CD1c-positive myeloid dendritic cell (primary cell): ENCODE data around the gene SORBS2.
A peak's percentile ranks its signal among the peaks of the same experiment; 100 is the strongest.

Experiments used
- DNase-seq: peaks from one replicate; pipeline ENCODE4 v3.0.0-alpha.2; 2016; ENCODE audit errors: extremely low spot score

Gene SORBS2

DNA sequence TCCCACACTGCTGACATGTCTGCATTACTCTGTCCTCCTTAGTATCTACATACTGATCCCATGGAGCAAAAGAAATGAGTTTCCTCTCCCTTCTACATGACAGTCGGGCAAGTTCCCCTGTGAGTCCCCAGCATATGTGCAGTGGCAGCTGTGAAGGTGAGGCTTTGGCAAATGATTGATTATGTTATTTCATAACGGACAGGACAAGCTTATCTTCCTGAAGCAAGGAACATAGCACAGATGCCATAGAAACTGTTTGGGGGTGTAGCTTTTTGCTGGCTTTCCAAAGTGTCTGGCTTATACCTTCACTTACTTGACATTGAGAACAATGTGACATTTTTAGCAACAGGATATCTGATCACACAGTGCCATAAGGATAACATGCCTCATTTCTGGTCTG, 139.8 kb downstream of the SORBS2 start:
- DNase-seq, result no peak

DNA sequence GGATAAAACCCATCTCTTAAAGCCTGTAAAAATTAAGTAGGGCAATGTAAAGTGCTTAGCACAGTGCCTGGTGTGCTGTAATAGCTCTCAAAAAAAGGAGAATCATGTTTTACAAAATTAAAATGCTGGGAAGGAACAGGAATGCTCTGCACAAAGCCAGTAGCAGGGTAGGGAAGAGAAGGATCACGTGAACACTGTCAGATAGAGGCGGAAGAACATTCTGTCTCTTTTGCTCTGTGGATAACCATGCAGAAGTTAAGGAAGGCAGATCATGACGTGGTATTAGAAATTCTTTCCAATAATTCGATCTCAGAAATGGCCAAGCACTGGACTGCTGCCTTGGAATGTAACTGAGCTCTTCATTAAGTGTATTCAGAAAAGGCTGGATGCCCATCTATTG, 140.5 kb downstream of the SORBS2 start:
- DNase-seq, result no peak

DNA sequence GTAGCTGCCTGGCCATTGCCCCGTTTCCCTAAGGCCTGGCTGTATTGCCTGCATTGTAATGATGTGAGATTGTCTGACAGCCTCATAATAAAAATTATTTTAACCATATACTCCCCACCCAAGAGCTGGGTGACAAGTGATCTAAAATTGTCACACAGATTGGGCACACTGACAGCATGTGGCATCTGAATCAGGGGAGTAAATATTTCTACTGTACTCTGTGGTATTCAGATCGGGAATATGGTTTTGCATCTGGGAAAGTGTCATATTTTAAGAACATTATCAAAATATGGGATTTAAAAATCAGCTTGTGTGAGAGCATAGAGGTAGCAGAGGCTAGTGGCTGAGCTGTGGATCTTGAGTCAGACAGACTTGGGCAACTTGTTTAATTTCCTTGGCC, 140.9 kb downstream of the SORBS2 start:
- DNase-seq, result no peak

DNA sequence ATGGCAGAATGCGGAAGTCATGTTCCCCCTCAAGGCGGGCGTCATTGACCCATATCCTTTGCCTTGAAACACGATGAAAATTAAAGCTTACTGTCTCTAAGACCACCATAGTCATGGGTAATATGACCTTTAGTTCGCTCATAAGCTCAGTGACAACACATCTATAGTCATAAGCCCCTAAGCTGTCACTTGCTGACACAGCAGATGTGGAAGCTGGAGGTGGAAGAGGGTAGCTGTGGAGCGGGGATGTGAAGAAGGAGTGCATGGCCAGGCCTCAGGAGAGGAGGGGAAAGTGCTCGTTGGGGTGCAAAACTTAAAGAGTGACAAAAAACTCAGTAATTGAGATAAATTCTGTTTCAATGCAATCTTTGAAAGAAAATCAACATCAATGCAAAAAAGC, 142.7 kb downstream of the SORBS2 start:
- no peak for DNase-seq

DNA sequence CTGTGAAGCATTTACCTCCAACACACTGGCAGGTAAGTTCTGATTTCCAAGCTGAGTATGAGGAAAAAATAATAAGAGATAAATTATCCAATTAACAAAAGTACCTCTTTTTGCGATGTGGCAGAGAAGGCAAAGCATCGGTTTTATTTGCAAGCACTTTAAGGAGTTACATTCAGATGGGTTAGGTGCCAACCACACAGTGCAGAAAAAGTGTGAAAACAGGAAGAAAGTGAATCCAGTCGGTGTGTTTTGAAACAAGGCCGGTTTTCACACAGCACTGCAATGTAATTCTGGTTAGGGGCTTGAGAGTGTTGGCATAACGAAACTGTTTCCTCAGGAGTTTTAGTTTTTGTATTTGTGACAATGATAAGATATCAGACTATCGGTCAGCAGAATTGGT, 145.8 kb downstream of the SORBS2 start:
- DNase-seq, result no peak

DNA sequence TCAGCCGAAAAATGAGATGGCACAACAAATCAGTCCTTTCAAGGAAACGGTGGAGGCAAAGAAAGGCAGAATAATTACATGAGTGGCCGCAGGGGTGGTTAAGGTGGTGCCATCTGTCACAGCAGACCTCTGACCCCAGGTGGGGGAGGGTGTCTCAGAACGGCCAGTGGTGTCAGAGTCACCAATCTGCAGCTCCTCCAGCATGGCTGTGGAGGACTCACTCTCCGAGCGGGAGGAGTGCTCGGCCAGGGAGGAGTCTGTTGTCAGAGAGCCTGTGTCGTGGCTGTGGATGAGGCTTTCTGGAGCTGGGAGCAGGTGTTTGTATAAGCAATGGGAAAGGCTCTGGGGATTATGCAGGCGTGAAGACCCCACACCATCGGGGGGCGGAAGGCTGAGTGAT, 146.3 kb downstream of the SORBS2 start:
- no peak for DNase-seq

DNA sequence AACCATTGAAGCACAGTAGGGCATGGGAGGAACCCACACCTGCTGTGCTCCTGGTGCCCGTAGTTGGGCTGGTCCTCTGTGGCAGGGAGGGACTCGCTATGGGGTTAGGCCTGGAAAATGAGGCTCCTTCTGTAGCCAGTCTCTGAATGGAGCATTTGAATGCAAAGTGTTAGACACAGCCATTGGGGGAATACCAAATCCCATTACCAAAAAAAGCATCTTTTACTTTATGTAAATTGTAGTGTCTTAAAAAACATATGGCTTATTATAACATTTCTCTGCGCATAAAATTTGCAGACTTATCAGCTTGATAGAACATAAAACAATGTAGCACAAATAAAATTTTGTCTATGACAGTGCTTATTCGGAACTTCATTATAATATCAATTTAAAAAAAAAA, 147.5 kb downstream of the SORBS2 start:
- DNase-seq, result no peak

DNA sequence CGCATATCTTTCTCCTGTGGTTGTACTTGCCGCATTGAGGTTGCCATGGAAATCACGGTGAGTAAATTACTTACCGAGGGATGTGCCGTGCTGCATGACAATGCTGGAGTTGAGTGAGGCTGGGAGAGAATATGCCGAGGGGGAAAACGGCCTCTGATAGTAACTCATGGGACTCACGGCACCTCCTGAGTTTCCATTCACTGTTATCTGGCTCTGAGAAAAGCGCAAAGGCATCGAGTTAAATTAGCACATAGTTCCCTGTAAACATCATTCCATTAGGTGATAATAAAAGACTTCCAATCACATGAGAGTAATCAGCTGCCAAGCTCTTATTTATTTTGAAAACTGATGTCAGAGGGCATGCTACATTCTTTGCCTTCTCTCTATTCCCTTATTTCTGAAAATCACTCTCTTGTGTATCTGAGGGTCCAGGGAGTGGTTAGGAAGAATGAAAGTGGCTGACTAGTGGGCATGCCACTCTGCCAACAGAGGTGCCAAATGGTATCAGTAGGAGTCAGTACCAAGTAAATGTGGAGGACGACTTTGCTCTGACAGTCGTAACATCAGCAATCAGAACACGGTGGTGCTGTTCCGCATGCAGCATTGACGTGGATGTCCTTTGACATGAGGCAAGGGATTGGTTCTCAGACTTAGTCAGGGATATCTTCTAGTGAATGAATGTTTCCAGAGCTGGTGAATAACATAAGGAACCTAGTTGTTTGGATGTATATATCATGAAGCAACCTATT, 149.8 kb downstream of the SORBS2 start:
- DNase-seq, result no peak

DNA sequence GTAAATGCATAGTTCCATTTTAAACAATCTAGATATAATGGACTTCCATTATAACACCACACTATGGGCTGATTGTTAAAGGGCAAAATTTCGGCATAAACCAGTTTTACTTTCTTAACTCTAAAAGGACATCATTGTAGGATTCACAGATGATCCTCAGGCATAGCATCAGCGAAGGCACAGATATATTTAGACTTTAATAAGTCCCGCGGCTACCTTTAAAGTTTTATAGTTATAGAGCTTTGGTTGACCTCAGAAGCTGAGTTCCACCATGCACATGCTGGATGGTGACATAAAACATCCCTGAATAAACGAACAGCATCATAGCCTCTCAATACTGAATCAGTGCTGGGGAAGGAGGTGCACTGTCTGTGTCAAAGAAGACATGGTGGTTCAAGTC, 151.7 kb downstream of the SORBS2 start:
- DNase-seq, result no peak

DNA sequence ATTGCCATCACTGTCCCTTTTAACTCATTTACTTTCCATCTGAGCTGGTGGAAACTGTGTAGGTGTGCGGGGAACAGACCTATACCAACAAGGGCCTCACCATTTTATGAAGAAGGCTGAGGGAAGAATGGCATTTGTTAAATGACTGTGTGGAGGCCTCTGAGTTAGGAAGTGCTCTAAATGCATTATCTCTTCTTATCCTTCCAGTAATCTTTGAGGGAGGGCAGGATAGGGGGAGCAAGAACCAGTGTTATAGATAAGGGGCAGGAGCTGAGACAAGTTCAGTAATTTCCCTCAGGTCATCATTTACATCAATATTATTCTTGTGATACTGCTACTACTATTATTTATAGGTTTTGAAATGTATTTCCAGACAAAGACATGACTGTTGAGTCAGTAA, 154.3 kb downstream of the SORBS2 start:
- no peak for DNase-seq

DNA sequence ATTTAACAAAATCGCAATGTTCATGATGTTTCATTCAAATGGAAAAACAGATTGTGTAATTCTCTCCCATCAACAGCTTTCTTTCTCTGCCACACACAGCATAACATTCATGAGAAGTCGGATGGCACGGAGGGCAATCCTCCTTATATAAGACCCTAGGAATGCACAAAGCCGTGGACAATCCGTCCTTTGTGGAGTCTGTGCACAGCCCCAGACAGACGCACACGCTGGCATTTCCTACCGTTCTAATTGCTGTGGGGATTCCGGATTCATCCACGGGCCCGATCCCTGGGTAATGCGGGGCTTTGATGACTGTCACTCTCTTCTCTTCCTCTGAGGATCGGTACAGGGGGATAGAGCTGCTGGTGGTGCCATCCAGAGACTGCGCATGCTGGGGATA, 154.8 kb downstream of the SORBS2 start:
- no peak for DNase-seq

DNA sequence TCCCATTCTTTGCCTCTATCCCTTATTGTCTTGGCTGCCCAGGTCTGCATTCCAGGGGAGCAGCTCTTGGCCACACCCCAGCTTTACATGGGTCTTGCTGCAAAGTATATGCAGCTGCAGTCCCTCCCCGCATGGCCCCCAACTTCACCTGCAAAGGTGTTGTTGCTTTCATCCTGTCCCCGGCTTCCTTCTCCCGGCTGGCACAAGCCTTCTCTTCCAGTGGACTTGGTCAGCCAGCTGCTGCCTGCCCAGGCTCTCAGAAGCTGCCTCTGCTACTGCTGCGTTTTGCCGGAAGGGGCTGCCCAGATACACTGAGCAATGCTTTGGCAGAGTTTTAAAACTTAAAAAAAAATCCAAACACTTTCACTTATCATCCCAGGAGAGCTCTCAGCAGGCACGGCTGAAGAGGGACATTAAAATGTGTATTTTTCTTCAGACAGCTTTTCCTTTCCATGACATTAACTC, 155.5 kb downstream of the SORBS2 start:
- DNase-seq, result no peak

DNA sequence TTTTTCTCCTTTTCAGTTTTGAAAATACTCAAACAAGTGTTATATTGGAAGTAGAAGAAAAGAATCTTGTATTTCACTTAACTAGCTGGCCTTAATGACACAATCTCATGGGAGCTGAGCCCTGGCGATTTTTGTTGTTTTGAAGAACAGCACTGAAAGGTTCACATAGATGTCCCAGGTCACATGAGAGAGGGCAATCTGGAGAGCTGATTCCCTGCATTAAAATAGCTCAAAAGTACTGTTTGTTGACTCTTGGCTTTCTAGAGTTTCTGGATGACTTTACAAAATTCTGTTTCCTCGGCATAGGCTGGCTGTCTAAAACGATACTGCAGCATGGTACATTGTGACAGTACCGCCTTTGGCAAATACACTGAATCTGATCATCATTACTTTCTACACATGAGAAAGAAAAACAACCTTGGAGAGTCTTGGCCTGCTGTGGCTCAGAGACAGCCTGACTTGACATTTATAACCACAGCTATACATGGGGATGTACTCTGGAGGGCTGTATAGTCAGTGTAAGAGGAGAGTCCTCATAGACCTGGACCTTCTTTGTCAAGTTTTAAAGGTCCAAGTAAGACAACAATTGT, 156.9 kb downstream of the SORBS2 start:
- DNase-seq, result no peak

DNA sequence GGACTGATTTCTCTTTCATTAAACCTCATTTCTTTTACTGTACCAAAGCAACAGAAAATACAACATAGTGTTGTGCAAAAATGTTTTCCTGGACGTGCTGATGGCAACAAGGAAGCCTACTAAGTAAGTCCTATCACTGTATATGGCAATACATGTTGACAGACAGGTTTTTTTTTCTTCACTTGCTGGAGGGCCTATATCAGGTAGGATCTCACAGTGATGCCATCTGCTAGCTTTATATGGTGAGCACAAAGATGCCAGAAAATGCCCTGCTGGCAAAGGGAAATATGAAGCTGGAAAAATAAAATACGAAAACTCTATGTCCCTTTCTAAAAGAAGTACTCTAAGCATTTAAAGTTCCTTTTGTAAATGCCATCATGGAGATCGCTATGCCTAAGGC, 157.7 kb downstream of the SORBS2 start:
- no peak for DNase-seq

DNA sequence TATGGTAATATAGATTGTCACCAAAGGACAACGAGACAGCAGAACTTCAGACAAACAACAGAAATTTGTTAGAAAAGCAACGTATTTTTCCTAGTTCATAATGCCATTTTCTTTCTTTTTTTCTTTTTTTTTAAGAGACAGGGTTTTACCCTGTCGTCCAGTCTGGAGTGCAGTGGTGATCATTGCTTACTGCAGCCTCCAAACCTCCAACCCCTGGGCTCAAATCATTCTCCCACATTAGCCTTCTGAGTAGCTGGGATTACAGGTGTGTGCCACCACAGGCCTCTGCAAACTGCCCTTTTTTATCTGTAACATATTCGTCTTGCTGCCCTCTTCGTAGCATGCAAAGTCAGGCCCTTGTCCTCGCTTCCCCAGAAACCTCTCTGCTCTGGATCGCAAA, 160.1 kb downstream of the SORBS2 start:
- no peak for DNase-seq

DNA sequence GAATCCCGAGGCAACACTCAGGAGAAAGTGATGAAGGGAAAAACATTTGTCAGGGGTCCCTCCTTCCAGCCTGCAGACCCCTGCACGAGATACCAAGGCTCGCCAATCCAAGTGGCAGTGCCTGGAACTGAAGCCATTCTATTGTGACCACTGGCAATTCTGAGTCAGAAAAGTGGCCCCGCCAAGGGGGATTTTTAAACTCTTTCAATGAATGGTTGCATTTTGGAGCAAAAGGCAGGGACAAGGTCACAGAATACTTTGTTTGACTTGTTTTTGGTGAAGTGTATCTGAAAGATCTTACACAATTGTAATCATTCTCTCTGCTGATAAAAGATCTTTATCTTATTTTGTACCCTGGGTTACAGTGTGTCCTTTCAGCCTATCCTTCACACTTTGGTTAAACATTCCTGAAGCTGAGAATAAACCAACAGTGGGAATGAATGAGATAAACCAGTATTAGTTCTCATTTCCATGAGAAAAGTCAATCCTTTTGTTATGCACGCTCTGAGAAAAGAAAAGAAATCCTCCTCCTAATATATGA, 160.8 kb downstream of the SORBS2 start:
- DNase-seq, result no peak

DNA sequence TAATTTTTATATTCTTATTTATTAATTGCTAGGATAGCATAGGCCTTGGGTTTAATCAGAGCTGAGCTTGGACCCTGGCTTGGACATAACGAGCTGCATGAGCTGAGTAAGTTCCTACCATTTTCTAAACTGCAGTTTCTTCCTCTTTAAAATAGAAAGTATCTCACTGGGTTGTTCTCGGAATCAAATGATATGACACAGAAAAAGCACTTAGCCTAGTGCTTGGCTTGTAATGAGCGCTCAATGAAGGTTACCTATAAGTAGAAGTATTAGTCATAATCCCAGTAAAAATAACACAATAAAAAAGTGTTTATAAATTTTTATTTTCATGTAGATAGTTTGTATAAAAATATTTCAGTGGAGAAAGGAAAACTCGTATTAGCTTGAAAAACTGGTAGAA, 163.4 kb downstream of the SORBS2 start:
- no peak for DNase-seq

DNA sequence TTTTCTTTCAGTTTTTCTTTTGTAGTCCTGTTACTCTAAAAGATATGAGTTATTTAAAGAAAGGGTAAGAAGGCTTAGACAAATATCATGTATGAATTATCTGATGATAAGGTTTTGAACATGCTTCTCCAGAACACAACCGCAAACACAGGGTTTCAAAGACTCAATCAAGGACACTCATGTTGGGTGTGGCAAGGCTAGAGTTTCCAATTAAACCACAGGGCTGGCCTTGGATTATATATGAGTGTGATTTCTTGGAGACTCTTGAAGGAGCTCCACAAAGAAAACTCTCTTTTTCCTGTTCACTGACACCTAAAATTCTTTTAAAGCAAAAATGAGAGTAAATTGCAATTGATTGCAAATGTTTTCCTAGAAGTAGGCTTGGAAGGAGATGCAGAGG, 166.6 kb downstream of the SORBS2 start:
- DNase-seq, result no peak

DNA sequence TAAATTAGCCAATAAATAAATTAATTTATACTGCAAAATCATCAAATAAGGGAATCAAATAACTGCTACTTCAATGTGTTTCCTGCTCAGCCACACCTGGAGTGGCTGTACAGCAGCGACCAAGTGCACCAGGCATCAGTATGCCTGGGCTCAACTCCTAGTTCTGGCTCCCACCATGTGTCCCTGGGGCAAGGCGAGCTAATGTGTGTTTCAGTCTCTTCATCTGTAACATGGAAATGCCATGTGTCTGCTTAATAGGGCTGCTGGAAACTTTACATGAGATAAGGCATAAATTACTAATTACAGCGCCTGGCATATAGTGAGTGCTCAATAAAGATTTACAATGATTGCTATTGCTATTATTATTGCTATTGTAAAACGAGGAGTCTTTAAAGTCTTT, 167.6 kb downstream of the SORBS2 start:
- no peak for DNase-seq

DNA sequence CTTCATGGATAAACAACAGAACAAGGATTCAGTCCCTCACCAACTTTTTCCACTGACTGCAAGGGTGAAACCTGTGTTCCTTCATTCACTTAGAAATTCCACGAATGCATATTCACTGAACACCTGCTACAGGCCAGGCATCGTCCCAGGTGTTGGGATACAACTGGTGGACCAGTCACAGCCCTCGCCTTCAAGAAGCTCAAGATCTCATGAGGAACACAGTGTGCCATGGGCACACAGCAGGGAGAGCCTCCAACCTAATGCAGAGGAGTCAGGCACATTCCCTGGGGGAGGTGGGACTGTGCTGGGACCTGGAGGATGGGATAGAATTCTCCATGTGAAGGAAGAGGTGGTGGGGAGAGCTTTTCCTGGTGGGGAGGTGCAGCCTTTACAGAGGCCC, 169.1 kb downstream of the SORBS2 start:
- no peak for DNase-seq

DNA sequence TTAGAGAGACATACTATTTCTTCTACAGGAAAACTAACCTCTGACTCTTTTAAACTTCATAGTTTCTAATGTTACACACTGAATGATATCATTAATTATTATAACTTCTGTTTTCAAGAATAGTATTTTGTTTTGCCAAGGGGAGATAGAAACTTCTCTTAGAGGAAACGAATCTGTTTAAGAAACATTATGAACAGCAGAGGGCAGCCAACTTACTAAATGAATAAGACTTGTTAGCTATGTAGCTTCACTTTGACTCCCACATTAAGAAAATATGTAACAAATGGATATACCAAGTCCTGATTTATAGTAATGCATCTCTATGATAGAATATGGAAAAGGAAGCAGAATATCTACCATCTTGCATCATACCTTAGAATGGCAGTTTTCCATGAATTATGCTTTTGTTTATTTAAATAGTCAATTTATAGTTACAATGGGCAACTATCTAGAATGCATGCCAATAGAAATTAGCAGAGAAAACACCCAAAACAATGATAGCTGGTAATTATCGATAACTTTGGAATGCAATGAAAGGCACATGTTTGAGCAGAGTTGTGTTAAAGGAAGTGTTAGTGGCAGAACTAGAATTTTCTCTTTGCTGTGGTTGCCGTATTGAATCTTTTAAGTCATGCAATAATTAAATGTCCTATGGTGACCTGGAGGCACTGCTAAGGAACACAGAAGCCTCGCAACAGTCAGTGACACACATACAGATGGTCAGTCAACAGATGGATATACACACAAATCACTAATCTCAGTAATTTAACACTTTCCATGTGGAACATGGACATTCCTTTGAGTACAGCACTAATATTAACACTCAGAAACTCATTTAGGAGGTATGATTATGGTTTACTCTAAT, 171.0 kb downstream of the SORBS2 start:
- DNase-seq, result peak; percentile 54

DNA sequence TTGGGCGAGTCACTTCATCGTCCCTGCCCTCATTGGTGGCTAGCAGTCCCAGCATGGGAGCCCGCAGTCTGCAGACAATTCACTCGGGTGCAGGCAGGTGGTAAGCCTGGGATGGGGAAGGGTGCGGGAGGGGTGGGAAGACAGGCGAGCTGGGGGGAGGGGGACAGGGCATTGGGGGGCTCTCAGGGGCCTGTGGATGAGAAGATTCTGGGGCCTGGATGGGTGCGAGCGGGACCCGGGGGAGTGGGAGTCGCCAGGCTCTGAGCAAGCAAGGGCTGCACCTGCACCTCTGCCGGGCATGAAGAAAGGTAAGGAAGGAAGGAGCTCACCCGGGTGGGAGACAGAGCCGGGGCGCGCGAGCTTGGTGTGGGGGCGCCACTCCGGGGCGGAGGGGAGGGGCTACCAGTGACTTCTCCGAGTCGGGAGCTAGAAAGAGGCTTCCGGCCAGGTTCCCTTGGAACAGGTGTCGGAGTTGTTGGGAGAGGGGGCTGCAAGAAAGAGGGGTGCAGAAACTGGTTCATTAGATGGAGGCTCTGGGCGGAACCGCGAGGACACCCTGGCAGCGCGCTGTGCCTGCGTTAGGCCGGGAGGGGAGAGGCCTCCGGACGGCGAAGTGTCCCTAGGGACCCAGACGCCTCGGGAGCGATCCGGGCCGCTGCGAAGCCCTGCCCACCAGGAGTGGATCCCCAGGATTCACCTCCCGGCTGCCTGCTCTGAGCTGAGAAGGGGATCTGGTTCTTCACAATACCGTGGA, 173.3 kb downstream of the SORBS2 start:
- DNase-seq, result no peak
